ENCODE measurements around the gene COL4A4.
"Not testable (repeated sequence)": the region's sequence is repeated elsewhere in the genome, so short reads cannot be mapped to it uniquely, and the experiment has no call there.

Gene COL4A4

DNA sequence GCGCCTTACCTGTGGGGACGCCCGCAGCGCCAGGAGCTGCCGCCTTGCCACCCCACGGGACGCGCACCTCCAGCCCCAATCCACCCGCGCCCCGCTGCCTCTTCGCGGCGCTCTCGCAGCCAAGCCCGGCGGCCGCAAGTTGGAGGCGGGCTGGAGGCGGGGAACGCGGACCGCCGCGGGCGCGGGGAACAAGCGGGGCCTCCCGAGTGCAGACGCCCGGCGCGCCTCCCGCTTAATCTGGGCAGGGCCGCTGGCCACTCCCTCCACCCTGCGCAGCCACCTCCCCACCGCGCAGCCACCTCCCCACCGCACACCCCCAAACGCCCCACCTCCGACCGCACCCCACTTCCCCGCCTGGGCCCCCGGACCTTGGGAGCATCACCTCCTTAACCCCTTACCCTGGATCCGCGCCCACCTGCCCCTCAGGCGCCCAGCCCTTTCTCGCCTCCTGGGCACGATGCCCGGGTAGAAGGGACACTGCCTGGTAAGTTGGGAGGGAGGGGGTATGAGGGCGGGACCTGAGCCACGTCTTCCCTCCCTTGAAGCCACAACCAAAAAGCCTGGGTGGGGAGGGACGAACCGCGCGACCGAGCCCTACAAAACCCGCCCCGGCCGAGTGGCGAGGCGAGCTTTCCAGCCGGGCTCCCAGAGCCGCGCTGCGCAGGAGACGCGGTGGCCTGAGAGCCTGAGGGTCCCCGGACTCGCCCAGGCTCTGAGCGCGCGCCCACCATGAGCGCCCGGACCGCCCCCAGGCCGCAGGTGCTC lies at the start of gene COL4A4, which contains the start of gene COL4A3:
COL4A4 (minus strand) TSS at position 208 of the 765 bp plus-strand sequence. CDS start 16,722 bp downstream, outside the sequence.
COL4A3 (plus strand) TSS at position 627 of the 765 bp plus-strand sequence; CDS start at position 730, 103 bp downstream.
- DNase-seq = no peak

DNA sequence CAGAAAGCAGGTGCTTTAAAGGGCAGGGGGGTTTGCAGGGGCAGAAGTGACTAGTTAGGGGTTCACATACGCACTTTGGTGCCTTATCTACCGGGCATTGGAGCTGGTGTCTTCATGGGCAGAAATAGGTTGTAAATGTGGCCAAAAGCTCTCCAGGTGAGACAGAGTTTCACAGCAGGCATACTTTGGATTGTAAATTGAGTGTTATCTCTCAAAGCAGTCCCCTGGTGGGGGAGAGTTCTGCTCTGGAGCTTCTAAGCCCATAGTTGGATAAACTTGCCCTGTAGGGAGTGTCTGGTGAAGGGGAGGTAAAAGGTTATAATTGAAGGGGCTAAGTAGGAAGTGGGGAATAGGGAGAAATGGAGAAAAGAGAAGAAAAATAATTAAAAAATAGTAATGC lies 43.6 kb upstream of the COL4A4 start:
- no peak for DNase-seq

DNA sequence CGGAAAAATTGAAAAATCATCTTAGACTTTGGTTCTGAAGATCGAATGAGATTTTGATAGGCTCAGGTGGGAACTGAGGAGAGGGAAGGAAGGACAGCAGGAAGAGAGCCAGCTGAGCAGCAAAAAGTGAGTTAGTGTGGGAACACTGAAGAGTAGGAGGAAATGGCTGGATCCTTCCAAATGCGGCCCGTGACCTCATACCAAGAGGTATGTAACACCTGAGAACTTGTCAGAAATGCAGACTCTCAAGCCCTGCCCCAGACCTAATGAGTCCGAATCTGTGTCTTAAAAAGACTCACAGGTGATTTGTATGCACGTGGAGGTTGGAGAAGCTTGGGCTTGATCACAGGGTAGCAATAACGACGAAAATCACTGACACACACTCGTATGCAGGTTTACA lies 42.4 kb upstream of the COL4A4 start:
- DNase-seq = no peak

DNA sequence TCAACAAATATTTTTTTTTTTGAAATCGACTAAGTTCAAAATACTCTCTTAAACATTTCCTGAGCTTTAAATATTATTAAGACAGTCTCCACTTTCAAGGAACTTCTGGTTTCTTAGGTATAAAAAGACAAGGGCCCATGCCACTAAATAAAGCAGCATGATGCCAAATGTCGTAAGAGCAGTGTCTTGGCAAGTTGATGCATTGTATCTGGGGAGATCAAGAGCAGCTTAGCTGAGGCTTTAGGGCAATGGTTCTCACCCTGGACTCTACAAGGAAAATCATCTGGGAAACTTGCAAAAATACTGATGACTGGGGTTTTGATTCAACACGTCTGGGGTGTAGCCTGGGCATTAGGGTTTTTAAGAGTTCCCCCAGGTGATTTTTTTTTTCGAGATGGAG lies 41.7 kb upstream of the COL4A4 start:
- no peak for DNase-seq

DNA sequence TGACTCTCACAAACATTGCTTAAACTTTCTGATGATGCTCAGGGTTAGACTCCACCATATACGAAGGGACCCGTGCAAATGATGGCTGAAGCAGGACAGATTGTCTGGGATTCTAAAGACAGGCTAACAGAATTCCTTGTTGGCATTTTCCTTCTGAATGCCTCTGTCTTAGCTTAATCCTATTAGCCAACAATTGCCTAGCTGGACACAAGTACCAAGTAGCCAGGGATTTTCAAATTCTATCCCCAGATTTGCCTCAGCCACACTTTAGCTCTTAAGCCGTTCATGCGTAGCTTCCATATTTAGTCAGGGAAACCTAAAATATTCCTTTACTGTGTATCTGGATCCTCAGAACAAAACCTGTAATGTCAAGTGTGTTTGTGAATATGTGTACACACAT lies 40.4 kb upstream of the COL4A4 start:
- DNase-seq = no peak

- DNase-seq = no peak
Observed at GRCh38 chr2:227201771-227202170, 37.8 kb upstream of the COL4A4 start.

DNA sequence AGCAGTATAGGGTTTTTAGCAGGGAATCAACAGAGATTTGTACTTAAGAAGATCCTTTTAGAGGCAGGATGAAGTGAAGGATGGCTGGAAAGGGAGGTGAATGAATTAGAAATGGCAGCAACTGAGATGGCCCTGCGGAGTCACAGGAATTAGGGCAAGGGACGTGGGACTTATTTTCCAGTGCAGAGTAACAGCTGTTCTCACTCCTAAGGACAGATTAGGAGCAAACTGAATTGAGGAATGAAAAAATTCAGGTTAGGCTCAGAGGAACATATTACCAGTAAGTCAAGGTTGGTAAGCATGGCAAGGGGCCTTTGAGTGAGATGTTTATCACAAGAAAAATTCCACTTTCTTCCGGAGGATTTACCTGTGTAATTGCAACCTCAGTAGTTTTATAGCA lies 34.9 kb upstream of the COL4A4 start:
- no peak for DNase-seq

DNA sequence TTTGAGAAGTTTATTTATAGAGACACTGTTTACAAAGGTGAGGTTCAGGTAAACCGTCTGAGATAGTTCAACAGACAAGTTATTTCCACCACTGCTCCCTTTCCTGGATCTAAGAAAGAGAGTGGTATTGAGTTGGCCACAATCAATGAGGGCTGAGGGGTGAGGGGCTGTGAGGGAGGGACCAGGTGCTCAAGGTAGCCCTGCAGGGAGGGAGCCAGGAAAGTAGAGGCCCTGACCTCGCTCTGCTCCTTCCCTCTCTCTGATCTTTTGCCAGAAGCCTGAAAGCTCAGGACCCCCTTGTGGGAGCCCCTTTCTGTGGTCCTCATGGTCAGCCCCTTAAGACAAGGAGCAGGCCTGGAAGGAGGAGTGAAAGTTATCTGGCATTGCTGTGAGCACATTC lies 30.2 kb upstream of the COL4A4 start:
- DNase-seq = no peak

DNA sequence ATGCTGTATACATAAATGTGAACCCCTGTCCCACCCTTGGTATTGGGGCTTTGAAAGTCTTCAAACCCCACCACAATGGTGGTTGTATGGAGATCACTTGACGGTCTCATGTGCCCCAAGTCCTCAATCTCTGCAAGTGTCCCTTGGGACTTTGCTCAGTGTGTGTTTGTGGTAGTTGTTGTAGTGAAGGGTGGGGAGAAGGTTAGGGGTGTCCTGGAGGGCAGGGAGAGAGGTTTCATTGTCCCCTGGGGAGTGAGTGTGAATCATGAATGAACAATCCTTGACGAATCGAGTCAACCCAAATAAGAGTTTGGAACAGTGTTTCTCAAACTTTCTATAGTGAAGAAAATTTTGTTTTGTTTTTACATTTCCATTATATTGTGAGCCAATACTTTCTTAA lies 28.5 kb upstream of the COL4A4 start:
- DNase-seq = no peak

- no peak for DNase-seq
Observed at GRCh38 chr2:227191367-227191766, 27.4 kb upstream of the COL4A4 start.

DNA sequence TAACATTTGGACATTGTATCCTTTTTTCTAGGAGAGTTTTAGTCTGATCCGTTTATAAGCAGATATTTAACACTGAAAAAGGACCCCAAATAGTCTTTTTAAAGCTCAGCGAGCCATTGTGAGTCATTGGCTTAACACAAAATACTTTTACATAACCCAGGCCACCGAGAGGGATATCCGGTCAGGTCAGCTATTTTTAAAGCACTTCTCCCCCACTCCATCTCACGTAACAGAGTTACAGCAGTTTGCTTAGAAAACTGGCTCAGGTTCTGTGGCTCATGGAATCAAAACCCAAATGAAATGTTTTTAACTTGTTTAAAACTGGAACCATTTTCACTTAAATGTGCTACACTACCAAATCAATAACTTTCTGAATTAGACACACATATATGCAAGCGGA lies 24.3 kb upstream of the COL4A4 start:
- no peak for DNase-seq

DNA sequence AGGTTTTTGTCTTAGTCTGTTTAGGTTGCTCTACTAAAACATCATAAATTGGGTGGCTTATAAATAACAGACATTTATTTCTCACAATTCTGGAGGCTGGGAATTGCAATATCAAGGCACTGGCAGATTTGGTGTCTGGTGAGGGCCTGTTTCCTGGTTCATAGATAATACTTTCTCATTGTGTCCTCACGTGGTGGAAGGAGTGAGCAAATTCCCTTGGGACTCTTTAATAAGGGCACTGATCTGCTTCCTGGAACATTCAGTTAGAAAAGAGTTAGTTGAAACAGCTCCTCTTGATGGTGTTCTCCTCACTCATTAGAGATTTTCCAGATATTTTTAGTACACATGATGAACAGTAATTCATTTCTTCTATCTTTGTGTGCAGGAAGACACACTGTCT lies 22.7 kb upstream of the COL4A4 start:
- DNase-seq = no peak

GRCh38 chr2:227185615-227186232 lies 21.7 kb upstream of the COL4A4 start:
- DNase-seq = no peak

DNA sequence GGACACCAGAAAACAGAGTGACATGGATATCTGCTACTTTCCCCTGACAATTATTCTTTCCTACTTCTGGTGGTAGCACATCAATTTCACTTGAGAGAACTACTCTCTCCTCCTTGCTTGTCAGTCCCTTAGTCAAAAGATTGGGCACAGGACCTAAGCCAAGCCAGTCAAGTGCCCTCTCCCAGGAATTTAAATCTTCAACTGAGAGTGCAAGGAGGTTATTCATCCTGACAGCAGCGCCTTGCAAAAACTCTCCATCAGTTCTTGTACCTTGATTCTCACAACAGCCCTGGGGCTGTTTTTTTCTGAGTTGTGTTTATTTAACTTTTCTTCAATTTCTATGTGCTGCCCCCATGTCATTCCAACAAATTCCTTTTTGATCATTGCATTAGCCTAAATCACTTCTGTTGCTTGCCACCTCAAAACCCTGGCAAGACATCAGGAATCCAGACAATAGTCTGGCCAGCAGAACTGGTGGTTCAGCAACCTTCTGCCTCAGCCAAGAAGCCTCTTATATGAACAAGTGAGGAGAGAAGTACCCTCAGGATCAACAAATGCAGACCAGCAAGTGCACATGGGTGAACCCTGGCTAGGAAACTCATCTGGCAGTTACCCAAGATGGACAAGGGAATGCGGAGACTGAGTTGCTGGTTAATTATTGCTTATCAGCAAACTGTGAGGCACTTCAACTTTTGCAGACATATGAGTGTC lies 19.8 kb upstream of the COL4A4 start:
- no peak for DNase-seq

DNA sequence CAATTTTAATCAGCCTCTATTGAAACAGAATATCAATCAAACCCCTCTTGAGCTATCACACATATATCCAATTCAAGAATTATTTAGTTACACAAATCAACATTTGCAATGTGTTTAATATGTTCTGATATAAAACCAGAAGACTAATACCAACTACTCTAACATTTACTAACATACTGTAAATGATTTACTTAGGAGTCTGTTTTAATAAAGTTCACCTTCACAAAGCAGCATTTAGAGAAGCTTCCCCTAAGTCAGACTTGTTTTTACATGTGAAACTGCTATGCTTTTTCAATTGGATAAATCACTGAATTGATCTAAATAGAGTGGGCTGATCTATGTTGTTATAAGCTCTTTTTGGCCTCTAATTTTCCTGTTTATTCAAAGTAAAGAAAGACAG lies 18.8 kb upstream of the COL4A4 start:
- DNase-seq = no peak

- no peak for DNase-seq
Observed at GRCh38 chr2:227180770-227181169, 16.8 kb upstream of the COL4A4 start.

DNA sequence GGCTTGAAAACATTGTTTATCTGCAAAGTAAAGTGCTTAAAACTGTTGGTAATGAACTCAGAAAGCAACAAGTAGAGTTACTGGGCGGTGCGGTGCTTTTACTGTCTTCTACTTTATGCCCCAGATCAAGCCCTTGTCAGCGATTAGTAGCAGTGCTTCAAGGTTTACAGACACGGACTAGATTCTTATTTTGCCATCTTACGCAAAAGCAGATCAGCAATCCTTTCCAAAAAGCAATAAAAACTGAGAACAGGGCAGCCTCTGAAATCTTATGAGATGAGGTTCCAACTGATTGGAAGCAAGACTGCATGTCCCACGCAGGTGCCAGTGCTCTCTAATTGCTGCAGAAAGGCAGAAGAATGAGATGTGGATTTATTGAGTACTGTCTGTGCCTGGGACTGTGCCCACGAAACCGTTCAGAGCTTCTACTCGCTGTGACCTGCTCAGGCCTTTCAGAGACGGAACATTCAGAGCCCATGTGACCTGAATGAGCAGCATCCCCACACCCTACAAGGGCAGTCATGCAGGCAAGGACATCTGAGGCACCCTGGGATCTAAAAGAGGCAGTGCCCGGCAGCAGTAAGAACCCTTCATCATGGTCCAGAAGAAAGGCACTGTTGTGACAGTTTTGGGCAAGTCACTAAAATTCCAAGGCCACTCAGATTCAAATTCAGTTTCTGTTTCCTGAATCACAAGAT lies 16.1 kb upstream of the COL4A4 start:
- no peak for DNase-seq

DNA sequence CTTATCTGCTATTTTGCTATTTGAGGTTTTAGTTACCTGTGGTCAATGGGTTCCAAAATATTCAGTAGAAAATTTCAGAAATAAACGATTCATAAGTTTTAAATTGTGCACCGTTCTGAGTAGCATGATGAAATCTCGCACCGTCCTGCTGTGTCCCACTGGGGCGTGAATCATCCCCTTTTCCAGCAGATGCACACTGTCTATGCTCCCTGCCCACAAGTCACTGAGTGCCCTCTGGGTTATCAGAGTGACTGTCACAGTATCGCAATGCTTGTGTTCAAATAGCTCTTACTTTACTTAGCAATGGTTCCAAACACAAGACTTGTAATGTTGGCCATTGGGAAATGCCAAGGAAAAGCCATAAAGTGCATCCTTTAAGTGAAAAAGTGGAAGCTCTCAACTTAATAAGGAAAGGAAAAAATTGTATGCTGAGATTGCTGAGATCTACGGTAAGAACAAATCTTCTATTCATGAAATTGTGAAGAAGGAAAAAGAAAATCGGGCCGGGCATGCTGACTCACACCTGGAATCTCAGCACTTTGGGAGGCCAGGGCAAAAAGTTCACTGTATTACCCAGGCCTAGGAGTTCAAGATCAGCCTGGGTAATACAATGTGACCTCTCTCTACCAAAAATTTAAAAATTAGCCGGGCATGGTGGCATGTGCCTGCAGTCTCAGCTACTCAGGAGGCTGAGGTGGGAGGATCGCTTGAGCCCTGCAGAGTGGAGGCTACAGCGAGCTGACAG lies 13.8 kb upstream of the COL4A4 start:
- DNase-seq = no peak

- not testable (repeated sequence) for DNase-seq
Observed at GRCh38 chr2:227171779-227172178, 7.8 kb upstream of the COL4A4 start.

DNA sequence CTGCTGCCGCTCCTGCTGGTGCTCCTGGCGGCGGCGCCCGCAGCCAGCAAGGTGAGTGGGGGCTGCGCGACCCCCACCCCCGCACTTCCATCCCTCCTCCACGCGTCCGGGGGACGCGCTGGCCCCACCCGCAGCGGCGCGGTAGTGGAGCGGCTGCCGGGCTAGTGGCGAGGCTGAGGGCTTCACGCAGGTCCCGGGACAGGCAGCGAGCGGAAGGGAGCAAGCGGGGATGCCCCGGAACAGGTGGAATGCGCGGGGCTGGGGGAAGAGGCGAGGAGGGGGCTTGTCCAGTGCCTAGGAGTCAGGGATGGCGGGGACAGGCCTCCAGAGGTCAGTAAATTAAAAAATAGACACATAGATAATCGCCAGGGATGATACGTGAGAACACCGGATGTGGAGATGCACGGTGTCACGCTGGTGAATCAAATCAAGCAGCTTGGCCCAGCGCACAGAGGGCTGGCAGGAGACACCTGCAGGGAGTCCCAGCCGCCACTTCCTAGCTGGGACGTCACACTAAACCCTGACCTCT lies 822 bp upstream of the COL4A4 start:
- DNase-seq = peak; percentile 54

DNA sequence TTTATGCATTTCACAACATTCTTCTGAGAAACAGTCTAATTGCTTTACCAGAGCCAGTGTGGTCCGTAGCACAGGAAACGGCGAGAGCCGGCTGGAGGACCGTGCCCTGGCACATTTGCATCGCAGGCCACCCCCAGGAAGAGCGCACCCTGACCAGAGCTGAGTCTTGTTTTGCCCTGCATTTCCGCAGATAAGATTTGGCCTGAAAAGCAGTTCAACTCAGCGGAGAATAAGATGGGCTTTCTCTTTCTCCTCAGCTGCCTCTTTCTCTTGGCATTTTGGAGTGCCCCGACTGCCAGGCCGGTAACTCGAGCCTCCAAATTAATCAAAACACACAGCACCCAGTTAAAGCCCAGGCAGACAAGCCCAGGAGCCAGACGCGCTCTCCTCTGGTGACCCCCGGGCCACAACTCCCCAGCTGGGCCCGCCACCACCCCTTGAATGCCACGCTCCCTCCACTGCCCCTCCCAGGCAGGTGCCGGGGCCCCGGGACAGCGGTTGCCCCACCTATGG lies 464 bp downstream of the COL4A4 start:
- no peak for DNase-seq

DNA sequence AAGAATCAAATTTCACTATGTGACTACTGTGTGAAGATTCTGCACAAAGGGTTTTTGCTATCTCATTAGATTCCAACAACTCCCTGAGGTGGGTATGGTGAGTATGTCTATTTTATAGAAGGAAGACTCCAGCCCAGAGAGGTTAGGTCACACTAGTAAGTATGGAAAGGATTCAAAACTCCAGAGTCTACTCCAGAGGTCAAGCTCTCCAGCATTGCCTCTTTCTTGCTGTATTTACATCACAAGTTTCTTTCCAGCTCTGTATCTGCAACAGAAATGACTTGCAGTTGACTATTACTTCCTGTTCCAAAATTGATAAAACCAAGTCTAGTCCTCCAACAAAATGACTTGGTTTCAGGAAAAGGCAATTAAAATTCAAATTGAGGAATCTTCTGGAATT lies 2.1 kb downstream of the COL4A4 start:
- no peak for DNase-seq

Data from activated CD4-positive, alpha-beta T cell treated with anti-CD3 and anti-CD28 coated beads, Interleukin-2, amount 50 U/mL, for 16 hours (primary cell).